ENCODE measurements around the gene AP5Z1. TPM values are rescaled to one million over a fixed set of nuclear protein-coding genes. Genes with fewer than 3 reads are reported as not detected.

Gene AP5Z1
- total RNA-seq, 4 donors from 2014 or later = 51.0 to 93.0 (median 69.9) TPM

DNA sequence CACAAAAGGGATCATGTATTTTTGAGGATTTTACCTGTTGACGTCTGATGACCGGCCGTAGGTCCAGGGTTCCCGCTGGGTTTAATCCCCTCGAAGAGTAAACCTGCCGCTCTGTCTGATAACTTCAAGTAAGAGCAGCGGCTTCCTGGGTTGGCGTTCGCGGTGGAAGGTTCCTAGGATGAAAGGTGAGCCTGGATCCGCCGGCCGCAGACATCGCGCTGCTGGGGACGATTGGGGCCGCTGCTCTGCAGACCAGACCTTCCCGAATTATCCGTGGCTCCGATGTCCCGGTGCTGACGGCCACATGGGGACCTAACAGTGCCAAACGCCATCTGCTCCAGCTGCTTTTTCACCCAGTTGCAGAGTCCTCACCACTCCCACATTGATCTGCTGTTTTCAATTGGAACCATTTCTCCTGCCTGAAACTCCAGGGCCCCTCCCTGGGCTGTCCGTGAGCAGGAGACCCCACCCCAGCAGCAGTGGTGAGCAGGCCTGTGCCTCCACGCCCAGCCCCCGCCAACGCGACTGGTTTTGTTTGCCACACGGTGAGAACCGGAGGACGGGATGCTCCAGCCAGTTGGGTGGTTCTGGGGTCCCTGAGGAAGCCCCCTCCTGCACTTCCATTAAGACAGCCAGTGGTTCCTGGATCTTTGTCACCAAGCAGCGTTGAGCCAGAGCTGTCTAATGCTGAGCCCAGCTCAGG, 12.2 kb upstream of the AP5Z1 start:
- Histone ChIP-seq H3K4me3 (no peak overlapping the region), H3K27ac (no peak overlapping the region), H3K36me3 (peaks cover 0 to 73% (median 0%) of the 10 kb centered on the region in 3 donors), H3K9me3 (no peaks in the 10 kb centered on the region), H3K27me3 (no peaks in the 10 kb centered on the region), H3K4me1 (no peaks in the 10 kb centered on the region)
- no peak for TF ChIP-seq POLR2A (IDR thresholded peaks at IDR 0.05)
- TF ChIP-seq, protein P1, sequence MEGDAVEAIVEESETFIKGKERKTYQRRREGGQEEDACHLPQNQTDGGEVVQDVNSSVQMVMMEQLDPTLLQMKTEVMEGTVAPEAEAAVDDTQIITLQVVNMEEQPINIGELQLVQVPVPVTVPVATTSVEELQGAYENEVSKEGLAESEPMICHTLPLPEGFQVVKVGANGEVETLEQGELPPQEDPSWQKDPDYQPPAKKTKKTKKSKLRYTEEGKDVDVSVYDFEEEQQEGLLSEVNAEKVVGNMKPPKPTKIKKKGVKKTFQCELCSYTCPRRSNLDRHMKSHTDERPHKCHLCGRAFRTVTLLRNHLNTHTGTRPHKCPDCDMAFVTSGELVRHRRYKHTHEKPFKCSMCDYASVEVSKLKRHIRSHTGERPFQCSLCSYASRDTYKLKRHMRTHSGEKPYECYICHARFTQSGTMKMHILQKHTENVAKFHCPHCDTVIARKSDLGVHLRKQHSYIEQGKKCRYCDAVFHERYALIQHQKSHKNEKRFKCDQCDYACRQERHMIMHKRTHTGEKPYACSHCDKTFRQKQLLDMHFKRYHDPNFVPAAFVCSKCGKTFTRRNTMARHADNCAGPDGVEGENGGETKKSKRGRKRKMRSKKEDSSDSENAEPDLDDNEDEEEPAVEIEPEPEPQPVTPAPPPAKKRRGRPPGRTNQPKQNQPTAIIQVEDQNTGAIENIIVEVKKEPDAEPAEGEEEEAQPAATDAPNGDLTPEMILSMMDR (IDR thresholded peaks at IDR 0.05) = no peak
- no peak for DNase-seq

DNA sequence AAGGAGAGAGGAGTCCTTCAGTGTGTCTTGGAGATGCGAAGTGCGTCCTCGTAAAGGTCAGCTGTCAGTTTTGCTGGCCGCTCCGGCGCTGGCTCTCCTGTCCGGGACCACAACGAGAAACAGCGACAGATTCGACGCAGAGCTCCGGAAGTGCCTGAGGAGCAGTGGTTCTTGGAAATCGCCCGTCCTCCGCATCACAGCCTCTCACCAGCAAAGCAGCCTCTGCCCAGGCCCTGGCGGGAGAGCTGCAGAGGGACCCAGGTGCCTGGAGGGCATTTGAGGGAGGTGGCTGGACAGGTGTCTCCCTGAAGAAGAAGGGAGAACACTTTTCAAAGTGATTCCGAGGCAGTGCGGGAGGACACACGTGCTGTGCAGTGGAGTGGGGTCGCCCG, 11.6 kb upstream of the AP5Z1 start:
- H3K9me3 ChIP-seq = no peaks in the 10 kb centered on the region
- DNase-seq = no peak
- H3K4me1 ChIP-seq = no peaks in the 10 kb centered on the region
- H3K27me3 ChIP-seq = no peaks in the 10 kb centered on the region
- no peak overlapping the region for H3K27ac ChIP-seq
- TF ChIP-seq POLR2A (IDR thresholded peaks at IDR 0.05) = no peak
- TF ChIP-seq, protein P1 (IDR thresholded peaks at IDR 0.05) = no peak
- H3K4me3 ChIP-seq = no peak overlapping the region
- peaks cover 0 to 67% (median 0%) of the 10 kb centered on the region in 3 donors for H3K36me3 ChIP-seq

DNA sequence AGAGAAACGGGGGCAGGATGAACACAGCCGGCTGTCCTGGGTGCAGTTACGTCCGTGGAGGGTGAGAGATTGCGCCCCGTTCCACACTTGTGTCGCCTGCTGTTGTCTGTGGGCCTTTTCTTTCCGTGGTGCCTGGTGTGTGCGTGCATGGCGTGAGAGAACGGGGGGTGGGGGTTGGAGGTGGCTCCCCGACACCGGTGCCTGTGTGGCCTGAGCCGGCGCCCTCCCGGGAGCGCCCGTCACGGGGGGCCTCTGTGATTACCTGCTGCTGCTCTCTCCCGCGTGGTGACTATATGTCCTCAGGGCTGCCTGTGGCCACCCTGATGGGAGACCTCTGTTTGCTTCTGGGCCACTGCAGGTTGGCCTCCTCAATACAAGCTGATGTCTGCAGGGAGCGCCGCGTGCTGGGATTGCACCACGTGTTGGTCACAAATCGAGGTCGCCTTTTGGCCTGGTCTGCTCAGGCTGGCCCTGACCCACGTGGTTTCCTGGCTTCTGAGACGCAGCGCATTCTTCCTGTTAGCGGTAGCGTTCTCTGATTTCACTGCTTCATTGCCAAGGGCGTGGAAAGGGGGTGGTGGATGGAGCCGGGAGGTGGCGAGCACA, 10.9 kb upstream of the AP5Z1 start:
- H3K4me1 ChIP-seq = no peaks in the 10 kb centered on the region
- no peak for TF ChIP-seq POLR2A (IDR thresholded peaks at IDR 0.05)
- TF ChIP-seq, protein P1 (IDR thresholded peaks at IDR 0.05) = no peak
- H3K27ac ChIP-seq = no peak overlapping the region
- H3K4me3 ChIP-seq = no peak overlapping the region
- no peak for DNase-seq
- H3K36me3 ChIP-seq = peaks cover 0 to 60% (median 0%) of the 10 kb centered on the region in 3 donors
- H3K27me3 ChIP-seq = no peaks in the 10 kb centered on the region
- H3K9me3 ChIP-seq = no peaks in the 10 kb centered on the region

GRCh38 chr7:4765776-4766490, 9.5 kb upstream of the AP5Z1 start:
- Histone ChIP-seq H3K9me3 (no peaks in the 10 kb centered on the region), H3K4me3 (no peak overlapping the region), H3K27ac (peak overlapping the region in 1 of 4 donors; percentile 80), H3K27me3 (no peaks in the 10 kb centered on the region), H3K36me3 (peaks cover 0 to 46% (median 0%) of the 10 kb centered on the region in 3 donors), H3K4me1 (no peaks in the 10 kb centered on the region)
- no peak for DNase-seq
- TF ChIP-seq POLR2A (IDR thresholded peaks at IDR 0.05) = no peak
- TF ChIP-seq, protein P1 (IDR thresholded peaks at IDR 0.05) = no peak

GRCh38 chr7:4766666-4767519, 8.5 kb upstream of the AP5Z1 start:
- H3K4me3 ChIP-seq = peak overlapping the region in 1 of 4 donors; percentile 7
- DNase-seq = no peak
- TF ChIP-seq, protein P1 (IDR thresholded peaks at IDR 0.05) = no peak
- TF ChIP-seq POLR2A (IDR thresholded peaks at IDR 0.05) = no peak

More at GRCh38 chr7:4766666-4767519, 8.5 kb upstream of the AP5Z1 start:
- H3K27me3 ChIP-seq = no peaks in the 10 kb centered on the region
- H3K27ac ChIP-seq = peak overlapping the region in 1 of 4 donors; percentile 80
- no peaks in the 10 kb centered on the region for H3K9me3 ChIP-seq
- H3K4me1 ChIP-seq = no peaks in the 10 kb centered on the region
- peaks cover 0 to 36% (median 0%) of the 10 kb centered on the region in 3 donors for H3K36me3 ChIP-seq

Measured in Peyer's patch (tissue), 4 donors.